ENCODE measurements around the gene CDH13.

DNA sequence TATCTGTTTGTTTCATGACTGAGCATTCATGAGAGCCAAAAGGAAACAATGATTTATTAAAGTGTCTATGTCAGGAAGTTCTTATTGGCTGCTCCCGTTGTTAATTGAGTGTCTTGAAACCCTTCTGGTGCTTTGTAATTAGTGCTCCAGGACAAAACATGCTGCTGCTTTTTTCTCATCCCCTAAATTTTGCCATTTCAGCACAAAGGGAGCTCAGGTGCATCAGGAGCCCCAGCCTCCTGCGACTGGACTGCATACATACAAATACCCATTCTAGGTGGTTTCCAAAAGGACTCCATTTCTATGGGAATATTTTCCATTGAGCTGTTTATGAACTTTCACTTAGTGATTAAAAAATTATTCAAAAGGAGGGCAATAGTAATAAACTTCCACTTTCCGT is 354.0 kb downstream of the CDH13 start:
- TF ChIP-seq RAD21 (IDR thresholded peaks at IDR 0.05; ENCODE audit: insufficient read depth, low read depth, low read length) (no peak), BACH1 (IDR thresholded peaks at IDR 0.05; ENCODE audit: borderline replicate concordance) (no peak), TCF12 (IDR thresholded peaks at IDR 0.05; ENCODE audit: low read depth, low read length) (no peak), ZBTB40 (IDR thresholded peaks at IDR 0.05; ENCODE audit: borderline replicate concordance) (no peak), NR2C1 (IDR thresholded peaks at IDR 0.05) (no peak), EZH2 (IDR thresholded peaks at IDR 0.05; ENCODE audit: borderline replicate concordance, control insufficient read depth, low read depth, low read length) (no peak), RUNX3 (IDR thresholded peaks at IDR 0.05; ENCODE audit: low read length) (no peak)
- TF ChIP-seq, protein P1, sequence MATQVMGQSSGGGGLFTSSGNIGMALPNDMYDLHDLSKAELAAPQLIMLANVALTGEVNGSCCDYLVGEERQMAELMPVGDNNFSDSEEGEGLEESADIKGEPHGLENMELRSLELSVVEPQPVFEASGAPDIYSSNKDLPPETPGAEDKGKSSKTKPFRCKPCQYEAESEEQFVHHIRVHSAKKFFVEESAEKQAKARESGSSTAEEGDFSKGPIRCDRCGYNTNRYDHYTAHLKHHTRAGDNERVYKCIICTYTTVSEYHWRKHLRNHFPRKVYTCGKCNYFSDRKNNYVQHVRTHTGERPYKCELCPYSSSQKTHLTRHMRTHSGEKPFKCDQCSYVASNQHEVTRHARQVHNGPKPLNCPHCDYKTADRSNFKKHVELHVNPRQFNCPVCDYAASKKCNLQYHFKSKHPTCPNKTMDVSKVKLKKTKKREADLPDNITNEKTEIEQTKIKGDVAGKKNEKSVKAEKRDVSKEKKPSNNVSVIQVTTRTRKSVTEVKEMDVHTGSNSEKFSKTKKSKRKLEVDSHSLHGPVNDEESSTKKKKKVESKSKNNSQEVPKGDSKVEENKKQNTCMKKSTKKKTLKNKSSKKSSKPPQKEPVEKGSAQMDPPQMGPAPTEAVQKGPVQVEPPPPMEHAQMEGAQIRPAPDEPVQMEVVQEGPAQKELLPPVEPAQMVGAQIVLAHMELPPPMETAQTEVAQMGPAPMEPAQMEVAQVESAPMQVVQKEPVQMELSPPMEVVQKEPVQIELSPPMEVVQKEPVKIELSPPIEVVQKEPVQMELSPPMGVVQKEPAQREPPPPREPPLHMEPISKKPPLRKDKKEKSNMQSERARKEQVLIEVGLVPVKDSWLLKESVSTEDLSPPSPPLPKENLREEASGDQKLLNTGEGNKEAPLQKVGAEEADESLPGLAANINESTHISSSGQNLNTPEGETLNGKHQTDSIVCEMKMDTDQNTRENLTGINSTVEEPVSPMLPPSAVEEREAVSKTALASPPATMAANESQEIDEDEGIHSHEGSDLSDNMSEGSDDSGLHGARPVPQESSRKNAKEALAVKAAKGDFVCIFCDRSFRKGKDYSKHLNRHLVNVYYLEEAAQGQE (IDR thresholded peaks at IDR 0.05; ENCODE audit: low read depth, low read length): no peak
